Caco-2 (cell line): Measurements from ENCODE around the gene DLEU7. TPM values are rescaled to one million over a fixed set of nuclear protein-coding genes. Genes with fewer than 3 reads are reported as not detected.

Experiments used
- BruUV-seq: library from RNA; stranded (reverse); fragments of 400-500 nt; replicated peaks from 2 replicates; lab custom pipeline; 2021; lab: Mats Ljungman, UMichigan
- CTCF ChIA-PET: fragments of 300-600 bp; sonication (Branson Sonifier 250); formaldehyde crosslinking; loops from one replicate; lab custom pipeline; 2022; ENCODE audit warnings: antibody characterized with exemption; lab: Charles Lee
- POLR2A ChIA-PET: fragments of 300-600 bp; sonication (Branson Sonifier 250); formaldehyde crosslinking; loops from one replicate; lab custom pipeline; 2022; ENCODE audit warnings: antibody characterized with exemption; lab: Charles Lee
- DNase-seq, 2 experiments: peaks; one replicate each; pipeline versions ENCODE4 v3.0.0 to v3.0.0-alpha.2; 2020 to 2022
- H3K27me3 ChIP-seq: replicated peaks from 2 replicates; pipeline ENCODE4 v1.6.0; 2011; ENCODE audit warnings: low read length; ENCODE audit not compliant: control insufficient read depth, insufficient read depth
- H3K36me3 ChIP-seq: 2 replicates; pipeline ENCODE4 v1.5.1; 2011; ENCODE audit warnings: low read length; ENCODE audit not compliant: control insufficient read depth, insufficient read depth
- H3K4me1 ChIP-seq: fragments of 250-450 bp; sonication (Bioruptor Pico); 2 replicates; pipeline ENCODE4 v1.5.1; 2020; ENCODE audit warnings: mild to moderate bottlenecking
- H3K4me3 ChIP-seq: 2 replicates; pipeline ENCODE4 v1.5.1; 2011; ENCODE audit warnings: low read depth, mild to moderate bottlenecking, control low read depth, low read length
- H3K9me3 ChIP-seq: fragments of 250-450 bp; sonication (Bioruptor Pico); 2 replicates; pipeline ENCODE4 v1.5.1; 2020; ENCODE audit warnings: mild to moderate bottlenecking, moderate library complexity
- H3K27ac Mint-ChIP-seq: one replicate; pipeline ENCODE4 v1.8.0; 2022; ENCODE audit warnings: mixed read lengths; ENCODE audit not compliant: unreplicated experiment
- H3K27me3 Mint-ChIP-seq: one replicate; pipeline ENCODE4 v1.8.0; 2022; ENCODE audit warnings: mixed read lengths; ENCODE audit not compliant: insufficient read depth, unreplicated experiment
- H3K36me3 Mint-ChIP-seq: one replicate; pipeline ENCODE4 v1.8.0; 2022; ENCODE audit warnings: mild to moderate bottlenecking, mixed read lengths; ENCODE audit not compliant: insufficient read depth, unreplicated experiment
- H3K4me1 Mint-ChIP-seq: one replicate; pipeline ENCODE4 v1.8.0; 2022; ENCODE audit warnings: low read depth, mixed read lengths; ENCODE audit not compliant: unreplicated experiment
- H3K4me3 Mint-ChIP-seq: one replicate; pipeline ENCODE4 v1.8.0; 2022; ENCODE audit warnings: mild to moderate bottlenecking, moderate library complexity, mixed read lengths; ENCODE audit not compliant: unreplicated experiment
- H3K9me3 Mint-ChIP-seq: one replicate; pipeline ENCODE4 v1.8.0; 2022; ENCODE audit warnings: mixed read lengths; ENCODE audit not compliant: unreplicated experiment
- CTCF ChIP-seq, 2 experiments: fragments of 200-600 bp in 1 of 2; IDR thresholded peaks; 1 replicate in 1 of 2; 2 replicates in 1 of 2; pipeline versions ENCODE4 v1.5.1 to v1.8.0; 2011 to 2022; ENCODE audit warnings: antibody characterized with exemption in 1 of 2, control low read depth in 1 of 2, inconsistent platforms in 1 of 2, low read depth in 1 of 2, low read length in 1 of 2, mild to moderate bottlenecking in 1 of 2, moderate library complexity in 1 of 2; ENCODE audit not compliant: insufficient read depth in 1 of 2, severe bottlenecking in 1 of 2, unreplicated experiment in 1 of 2
- intact Hi-C: fragments of 100-400 bp; cut with micrococcal nuclease; formaldehyde crosslinking; loops from one replicate; pipeline ENCODE4 v1.10.0; 2022; ENCODE audit not compliant: unreplicated experiment
- total RNA-seq: library from RNA; stranded (reverse); gene quantifications from 2 replicates; pipeline ENCODE4 v1.2.3, GENCODE V29; 2022

The DLEU7 gene
- total RNA-seq, 1 experiment from 2014 or later, result not detected

- BruUV-seq, result no TSS peak
- no peaks in the 10 kb centered on the region for H3K4me1 Mint-ChIP-seq
- ChIA-PET POLR2A (no interaction called here), CTCF (no interaction called here)
- no peak for DNase-seq
- no peak overlapping the region for H3K4me3 ChIP-seq
- peaks cover 2% of the 10 kb centered on the region for H3K27me3 Mint-ChIP-seq
- no peak overlapping the region for H3K4me3 Mint-ChIP-seq
- no peak overlapping the region for H3K27ac Mint-ChIP-seq
- no peaks in the 10 kb centered on the region for H3K36me3 ChIP-seq
- H3K9me3 Mint-ChIP-seq, result no peaks in the 10 kb centered on the region
- intact Hi-C loops, result no loop called here
- no peaks in the 10 kb centered on the region for H3K27me3 ChIP-seq
- TF ChIP-seq CTCF (IDR thresholded peaks at IDR 0.05; ENCODE audit: insufficient read depth in 1 of 2, low read depth in 1 of 2, low read length in 1 of 2, severe bottlenecking in 1 of 2, unreplicated experiment in 1 of 2), result no peak
- H3K9me3 ChIP-seq, result no peaks in the 10 kb centered on the region
- no peaks in the 10 kb centered on the region for H3K36me3 Mint-ChIP-seq
- no peaks in the 10 kb centered on the region for H3K4me1 ChIP-seq
These were observed 30.5 kb upstream of the DLEU7 start for GRCh38 chr13:50873991-50874390.

GRCh38 chr13:50873467-50873866, 30.0 kb upstream of the DLEU7 start:
- no peak overlapping the region for H3K4me3 ChIP-seq
- BruUV-seq, result no TSS peak
- no peak for DNase-seq
- no peak for TF ChIP-seq CTCF (IDR thresholded peaks at IDR 0.05; ENCODE audit: insufficient read depth in 1 of 2, low read depth in 1 of 2, low read length in 1 of 2, severe bottlenecking in 1 of 2, unreplicated experiment in 1 of 2)
- no peaks in the 10 kb centered on the region for H3K36me3 Mint-ChIP-seq
- H3K36me3 ChIP-seq, result no peaks in the 10 kb centered on the region
- ChIA-PET CTCF (no interaction called here), POLR2A (no interaction called here)
- intact Hi-C loops, result no loop called here
- no peak overlapping the region for H3K27ac Mint-ChIP-seq
- H3K4me1 ChIP-seq, result no peaks in the 10 kb centered on the region
- H3K4me3 Mint-ChIP-seq, result no peak overlapping the region
- no peaks in the 10 kb centered on the region for H3K27me3 ChIP-seq
- H3K9me3 ChIP-seq, result no peaks in the 10 kb centered on the region
- H3K9me3 Mint-ChIP-seq, result no peaks in the 10 kb centered on the region
- no peaks in the 10 kb centered on the region for H3K4me1 Mint-ChIP-seq
- peaks cover 5% of the 10 kb centered on the region for H3K27me3 Mint-ChIP-seq

- no peak for TF ChIP-seq CTCF (IDR thresholded peaks at IDR 0.05; ENCODE audit: insufficient read depth in 1 of 2, low read depth in 1 of 2, low read length in 1 of 2, severe bottlenecking in 1 of 2, unreplicated experiment in 1 of 2)
These were observed 27.9 kb upstream of the DLEU7 start for GRCh38 chr13:50871405-50871804.

More at GRCh38 chr13:50871405-50871804, 27.9 kb upstream of the DLEU7 start:
- BruUV-seq, result no TSS peak
- H3K27me3 Mint-ChIP-seq, result peaks cover 8% of the 10 kb centered on the region
- H3K9me3 ChIP-seq, result no peaks in the 10 kb centered on the region
- H3K36me3 ChIP-seq, result no peaks in the 10 kb centered on the region
- no peak overlapping the region for H3K4me3 ChIP-seq
- H3K36me3 Mint-ChIP-seq, result no peaks in the 10 kb centered on the region
- H3K4me1 Mint-ChIP-seq, result no peaks in the 10 kb centered on the region
- intact Hi-C loops, result no loop called here
- ChIA-PET CTCF (no interaction called here), POLR2A (no interaction called here)
- H3K9me3 Mint-ChIP-seq, result no peaks in the 10 kb centered on the region
- H3K4me1 ChIP-seq, result no peaks in the 10 kb centered on the region
- H3K27me3 ChIP-seq, result no peaks in the 10 kb centered on the region
- no peak overlapping the region for H3K27ac Mint-ChIP-seq
- H3K4me3 Mint-ChIP-seq, result no peak overlapping the region
- no peak for DNase-seq
